ENCODE results near the gene CCDC85C. TPM values are rescaled to one million over a fixed set of nuclear protein-coding genes. Genes with fewer than 3 reads are reported as not detected.

The CCDC85C gene
- total RNA-seq, 5 donors from 2014 or later (not counting 1 experiment from before 2014, with no cell fraction given): 6.6 to 12.0 (median 9.1) TPM

DNA sequence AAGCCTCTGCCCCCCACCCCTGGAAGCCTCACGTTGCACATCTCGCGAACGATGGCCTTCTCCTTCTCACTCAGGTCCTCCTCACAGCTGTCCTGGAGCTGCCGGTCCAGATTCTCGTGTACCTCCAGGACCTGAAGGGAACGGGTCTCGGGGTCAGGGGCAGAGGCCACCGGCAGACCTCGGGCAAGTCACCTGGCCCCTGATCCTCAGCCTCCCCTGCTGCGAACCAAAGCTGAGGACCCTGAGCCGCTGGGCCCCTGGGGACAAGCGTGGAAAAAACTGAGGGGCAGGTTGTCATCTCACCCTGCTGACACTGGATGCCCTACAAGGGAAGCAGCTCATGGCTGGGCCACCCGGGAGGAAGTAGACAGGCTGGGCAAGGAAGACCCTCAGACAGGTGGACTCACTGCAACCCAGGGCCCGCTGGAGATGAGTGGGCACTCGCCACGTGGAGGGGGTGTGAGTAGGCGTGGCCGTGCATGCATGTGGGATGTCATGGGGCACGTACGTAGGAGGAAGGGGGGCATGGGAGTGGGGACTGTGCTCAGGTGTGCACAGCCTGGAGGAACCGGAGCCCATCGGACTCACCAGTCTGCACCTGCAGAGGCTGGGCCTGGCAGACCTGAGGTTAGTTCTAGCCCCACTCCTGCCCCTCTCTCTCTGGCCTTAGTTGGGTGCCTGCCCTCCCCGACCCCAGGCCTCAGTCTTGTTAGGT is 87.7 kb downstream of the CCDC85C start:
- H3K9me3 ChIP-seq: no peaks in the 10 kb centered on the region
- Mint-ChIP-seq H3K4me1 (no peaks in the 10 kb centered on the region), H3K36me3 (no peaks in the 10 kb centered on the region), H3K27me3 (no peaks in the 10 kb centered on the region), H3K4me3 (no peak overlapping the region), H3K27ac (peak overlapping the region in 1 of 2 donors; percentile 28), H3K9me3 (no peaks in the 10 kb centered on the region)
- no peaks in the 10 kb centered on the region for H3K27me3 ChIP-seq (replicated peaks in 1 of 2; ENCODE audit: control insufficient read depth in 2 of 2, extremely low read depth in 1 of 2, insufficient read depth in 2 of 2, low read length in 1 of 2)
- CTCF ChIA-PET: no interaction called here
- no peak overlapping the region for H3K4me3 ChIP-seq (ENCODE audit: control insufficient read depth in 1 of 2, extremely low read depth in 1 of 2, low read length in 1 of 2)
- ATAC-seq (replicated peaks in 1 of 4): no peak
- H3K27ac ChIP-seq (ENCODE audit: low read length): no peak overlapping the region
- WGBS (ENCODE audit: insufficient coverage): 85% methylated on average over 16 of the region's 24 CpGs
- H3K36me3 ChIP-seq (ENCODE audit: control insufficient read depth in 2 of 2, extremely low read depth in 1 of 2, insufficient read depth in 1 of 2, low read length in 1 of 2): peaks cover 7 to 17% of the 10 kb centered on the region in 2 donors
- peaks cover 0 to 8% of the 10 kb centered on the region in 2 experiments for H3K4me1 ChIP-seq (ENCODE audit: control insufficient read depth in 1 of 2, extremely low read depth in 1 of 2, insufficient read depth in 2 of 2, low read length in 2 of 2)
- DNase-seq: no peak
- POLR2A ChIA-PET: no interaction called here

DNA sequence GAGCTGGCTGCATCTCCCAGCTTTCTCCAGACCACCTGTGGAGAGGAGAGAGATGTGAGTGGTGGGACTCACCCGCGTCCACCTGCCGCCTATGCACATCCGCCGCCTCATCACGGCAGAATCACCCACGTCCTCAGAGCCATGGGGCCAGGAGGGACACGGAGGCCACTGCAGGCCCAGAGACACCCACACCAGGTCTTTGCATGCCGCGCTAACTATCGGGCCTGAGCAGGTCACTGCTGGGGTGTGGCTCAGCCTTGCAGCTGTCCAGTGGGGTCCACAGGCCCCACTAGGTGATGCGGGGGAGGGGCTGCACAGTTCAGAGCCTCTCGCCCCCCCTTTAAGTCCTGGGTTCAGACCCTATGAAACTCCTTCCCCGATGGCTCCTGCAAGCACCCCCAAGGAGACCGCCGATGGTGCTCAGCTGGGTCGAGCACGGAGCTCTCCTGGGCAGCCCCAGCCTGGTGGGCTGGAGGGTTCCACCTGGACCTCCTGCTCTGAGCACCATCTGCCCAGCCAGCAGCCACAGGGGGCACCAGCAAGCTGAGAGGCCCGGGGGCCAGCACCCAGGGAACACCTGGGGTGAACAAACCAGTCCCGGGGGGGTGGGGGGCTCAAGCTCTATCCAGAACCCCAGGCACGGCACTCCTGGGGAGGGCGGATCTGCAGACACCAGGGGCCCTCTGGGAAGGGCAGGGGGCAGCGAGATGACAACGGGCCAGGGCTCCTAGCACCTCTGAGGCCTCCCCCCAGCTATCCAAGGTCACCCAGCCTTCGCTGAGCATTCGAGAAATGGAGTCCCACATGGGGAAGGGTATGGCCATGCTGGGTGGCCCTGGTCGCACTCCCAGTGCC is 88.5 kb downstream of the CCDC85C start:
- ChIA-PET CTCF (no interaction called here), POLR2A (no interaction called here)
- 87% methylated on average over 19 of the region's 27 CpGs for WGBS (ENCODE audit: insufficient coverage)
- Mint-ChIP-seq H3K27me3 (no peaks in the 10 kb centered on the region), H3K27ac (no peak overlapping the region), H3K4me1 (no peaks in the 10 kb centered on the region), H3K9me3 (no peaks in the 10 kb centered on the region), H3K4me3 (no peak overlapping the region), H3K36me3 (peaks cover 4% of the 10 kb centered on the region)
- DNase-seq (no peak), ATAC-seq (replicated peaks in 1 of 4) (no peak)
- Histone ChIP-seq H3K4me3 (ENCODE audit: control insufficient read depth in 1 of 2, extremely low read depth in 1 of 2, low read length in 1 of 2) (no peak overlapping the region), H3K27ac (ENCODE audit: low read length) (no peak overlapping the region), H3K4me1 (ENCODE audit: control insufficient read depth in 1 of 2, extremely low read depth in 1 of 2, insufficient read depth in 2 of 2, low read length in 2 of 2) (peaks cover 0 to 8% of the 10 kb centered on the region in 2 experiments), H3K9me3 (no peaks in the 10 kb centered on the region), H3K27me3 (replicated peaks in 1 of 2; ENCODE audit: control insufficient read depth in 2 of 2, extremely low read depth in 1 of 2, insufficient read depth in 2 of 2, low read length in 1 of 2) (no peaks in the 10 kb centered on the region), H3K36me3 (ENCODE audit: control insufficient read depth in 2 of 2, extremely low read depth in 1 of 2, insufficient read depth in 1 of 2, low read length in 1 of 2) (peaks cover 7 to 24% of the 10 kb centered on the region in 2 donors)

DNA sequence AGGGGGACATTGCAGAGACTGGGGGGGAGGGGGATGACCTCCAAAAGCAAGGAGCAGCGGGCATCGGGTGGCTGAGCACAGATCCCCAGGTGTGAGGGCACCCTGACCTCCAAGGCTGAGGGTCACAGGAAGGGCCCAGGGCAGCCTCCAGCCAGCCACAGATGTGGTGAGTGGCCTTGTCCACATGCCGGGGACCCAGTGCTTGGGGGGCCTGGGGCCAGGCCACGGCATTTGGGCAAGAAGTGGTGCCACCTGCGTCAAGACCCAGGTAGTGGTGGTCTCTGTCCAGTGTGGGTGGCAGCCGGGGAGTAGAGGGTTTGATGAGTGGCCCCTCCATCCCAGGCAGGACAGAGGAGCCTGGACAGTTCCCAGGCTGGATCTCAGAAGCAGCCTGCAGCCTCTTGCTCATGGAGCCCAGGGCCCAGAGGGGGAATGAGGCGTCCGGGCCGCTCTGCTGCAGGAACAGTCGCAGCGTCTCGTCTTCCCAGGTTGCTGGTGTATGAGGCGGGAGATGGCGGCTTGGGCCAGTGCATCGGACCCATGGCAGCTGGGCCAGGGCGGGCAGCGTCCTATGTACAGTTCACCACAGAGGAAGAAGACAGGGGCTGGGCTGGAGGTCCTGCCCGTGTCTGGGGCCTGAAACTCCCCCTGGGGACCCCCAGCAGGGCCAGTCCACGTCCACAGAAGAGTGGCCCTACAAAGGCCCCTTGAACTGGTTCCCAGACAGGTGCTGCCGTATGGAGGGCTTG is 89.3 kb downstream of the CCDC85C start:
- no peak overlapping the region for H3K27ac ChIP-seq (ENCODE audit: low read length)
- Mint-ChIP-seq H3K27me3 (no peaks in the 10 kb centered on the region), H3K36me3 (peaks cover 5% of the 10 kb centered on the region), H3K4me3 (no peak overlapping the region), H3K4me1 (no peaks in the 10 kb centered on the region), H3K27ac (no peak overlapping the region), H3K9me3 (no peaks in the 10 kb centered on the region)
- H3K36me3 ChIP-seq (ENCODE audit: control insufficient read depth in 2 of 2, extremely low read depth in 1 of 2, insufficient read depth in 1 of 2, low read length in 1 of 2): peaks cover 9 to 27% of the 10 kb centered on the region in 2 donors
- 96% methylated on average over 20 of the region's 20 CpGs for WGBS (ENCODE audit: insufficient coverage)
- H3K27me3 ChIP-seq (replicated peaks in 1 of 2; ENCODE audit: control insufficient read depth in 2 of 2, extremely low read depth in 1 of 2, insufficient read depth in 2 of 2, low read length in 1 of 2): no peaks in the 10 kb centered on the region
- ChIA-PET CTCF (no interaction called here), POLR2A (no interaction called here)
- peak in 1 of 35 experiments; percentile 10 for DNase-seq
- H3K4me1 ChIP-seq (ENCODE audit: control insufficient read depth in 1 of 2, extremely low read depth in 1 of 2, insufficient read depth in 2 of 2, low read length in 2 of 2): peaks cover 0 to 8% of the 10 kb centered on the region in 2 experiments
- H3K9me3 ChIP-seq: no peaks in the 10 kb centered on the region
- no peak for ATAC-seq (replicated peaks in 1 of 4)
- H3K4me3 ChIP-seq (ENCODE audit: control insufficient read depth in 1 of 2, extremely low read depth in 1 of 2, low read length in 1 of 2): no peak overlapping the region

DNA sequence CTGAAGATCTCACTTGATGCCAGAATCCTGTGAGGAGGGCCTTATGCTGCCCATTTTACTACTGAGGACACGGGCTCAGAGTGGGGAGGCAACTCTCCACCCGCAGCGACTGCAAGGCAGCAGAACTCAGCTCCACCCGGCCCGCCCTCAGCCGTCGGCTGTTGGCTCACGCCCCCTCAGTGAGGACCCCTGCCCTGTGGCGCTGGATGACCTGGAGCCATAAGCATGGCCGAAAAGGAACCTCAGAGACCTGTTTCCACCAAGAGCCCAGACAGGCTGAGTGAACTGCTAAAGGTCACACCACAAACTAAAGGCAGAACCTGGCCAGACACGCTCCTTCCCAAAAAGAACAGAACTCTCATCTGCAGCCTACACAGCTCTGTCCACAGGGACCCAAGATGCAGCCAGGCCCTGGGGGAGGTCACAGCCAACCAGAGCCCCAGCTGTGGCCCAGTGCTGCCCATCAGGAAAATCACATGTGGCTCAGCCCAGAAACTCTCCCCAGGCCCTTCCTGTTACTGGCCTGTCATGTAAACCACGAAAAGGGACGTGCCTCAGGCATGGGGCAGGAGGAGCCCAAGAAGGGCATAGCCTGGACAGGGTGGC is 90.0 kb downstream of the CCDC85C start:
- no peak overlapping the region for H3K27ac Mint-ChIP-seq
- POLR2A ChIA-PET: no interaction called here
- peak in 1 of 4 experiments; percentile 1 for ATAC-seq (replicated peaks in 1 of 4)

DNA sequence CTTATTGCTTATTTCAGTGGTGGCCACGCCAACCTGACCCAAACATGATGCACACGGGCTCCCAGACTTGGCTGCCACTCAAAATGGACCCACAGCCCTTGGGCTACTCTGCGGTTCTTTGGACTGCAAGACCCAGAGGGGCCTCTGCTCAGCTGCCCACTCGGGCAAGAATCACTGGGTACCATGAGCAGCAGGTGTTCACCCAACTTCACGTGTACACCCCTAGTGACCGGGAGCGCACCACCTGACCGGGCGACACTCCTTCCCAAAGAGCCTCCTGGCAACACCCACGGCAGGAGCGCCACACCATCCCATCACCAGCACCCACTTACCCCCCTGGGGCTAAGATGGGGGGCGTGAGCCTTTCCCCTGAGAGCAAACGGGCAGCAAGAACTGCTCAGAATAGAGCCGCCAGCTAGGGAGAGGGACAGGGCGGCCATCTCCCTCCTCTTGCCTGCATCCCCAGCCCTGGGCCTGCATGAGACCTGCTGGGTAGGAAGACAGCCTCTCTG is 90.8 kb downstream of the CCDC85C start:
- Histone ChIP-seq H3K4me1 (ENCODE audit: control insufficient read depth in 1 of 2, extremely low read depth in 1 of 2, insufficient read depth in 2 of 2, low read length in 2 of 2) (peaks cover 0 to 1% of the 10 kb centered on the region in 2 experiments), H3K9me3 (no peaks in the 10 kb centered on the region), H3K27ac (ENCODE audit: low read length) (no peak overlapping the region), H3K27me3 (replicated peaks in 1 of 2; ENCODE audit: control insufficient read depth in 2 of 2, extremely low read depth in 1 of 2, insufficient read depth in 2 of 2, low read length in 1 of 2) (no peaks in the 10 kb centered on the region), H3K4me3 (ENCODE audit: control insufficient read depth in 1 of 2, extremely low read depth in 1 of 2, low read length in 1 of 2) (no peak overlapping the region), H3K36me3 (ENCODE audit: control insufficient read depth in 2 of 2, extremely low read depth in 1 of 2, insufficient read depth in 1 of 2, low read length in 1 of 2) (peaks cover 12 to 42% of the 10 kb centered on the region in 2 donors)
- ChIA-PET CTCF (no interaction called here), POLR2A (no interaction called here)
- Mint-ChIP-seq H3K9me3 (no peaks in the 10 kb centered on the region), H3K27me3 (no peaks in the 10 kb centered on the region), H3K36me3 (peaks cover 19% of the 10 kb centered on the region), H3K4me3 (no peak overlapping the region), H3K4me1 (no peaks in the 10 kb centered on the region), H3K27ac (peak overlapping the region in 1 of 2 donors; percentile 28)
- 94% methylated on average over 7 of the region's 15 CpGs for WGBS (ENCODE audit: insufficient coverage)
- ATAC-seq (replicated peaks in 1 of 4) (peak in 1 of 4 experiments; percentile 6), DNase-seq (peak in 1 of 35 experiments; percentile 10)

More for the DNA sequence above, 90.0 kb downstream of the CCDC85C start:
- Histone ChIP-seq H3K4me3 (ENCODE audit: control insufficient read depth in 1 of 2, extremely low read depth in 1 of 2, low read length in 1 of 2) (no peak overlapping the region), H3K4me1 (ENCODE audit: control insufficient read depth in 1 of 2, extremely low read depth in 1 of 2, insufficient read depth in 2 of 2, low read length in 2 of 2) (peaks cover 0 to 8% of the 10 kb centered on the region in 2 experiments), H3K9me3 (no peaks in the 10 kb centered on the region), H3K27ac (ENCODE audit: low read length) (no peak overlapping the region), H3K36me3 (ENCODE audit: control insufficient read depth in 2 of 2, extremely low read depth in 1 of 2, insufficient read depth in 1 of 2, low read length in 1 of 2) (peaks cover 12 to 34% of the 10 kb centered on the region in 2 donors), H3K27me3 (replicated peaks in 1 of 2; ENCODE audit: control insufficient read depth in 2 of 2, extremely low read depth in 1 of 2, insufficient read depth in 2 of 2, low read length in 1 of 2) (no peaks in the 10 kb centered on the region)
- DNase-seq: peak in 1 of 35 experiments; percentile 10
- no peak overlapping the region for H3K4me3 Mint-ChIP-seq
- CTCF ChIA-PET: no interaction called here
- H3K4me1 Mint-ChIP-seq: no peaks in the 10 kb centered on the region
- no peaks in the 10 kb centered on the region for H3K27me3 Mint-ChIP-seq
- H3K9me3 Mint-ChIP-seq: no peaks in the 10 kb centered on the region
- H3K36me3 Mint-ChIP-seq: peaks cover 11% of the 10 kb centered on the region
- 95% methylated on average over 12 of the region's 13 CpGs for WGBS (ENCODE audit: insufficient coverage)
